Fibroblast of lung (primary cell): ENCODE results near the gene MEX3A. TPM values are rescaled to one million over a fixed set of nuclear protein-coding genes. Genes with fewer than 3 reads are reported as not detected.

ENCODE experiments used
- DNase-seq, 2 donors: peaks; one replicate each; pipeline versions ENCODE4 v3.0.0 to v3.0.0-alpha.2; 2010; ENCODE audit warnings: low read depth in 2 of 2
- H2AFZ ChIP-seq: 2 replicates; pipeline ENCODE4 v1.5.1; 2012; ENCODE audit warnings: low read length, control low read depth, inconsistent platforms
- H3K27ac ChIP-seq: 2 replicates; pipeline ENCODE4 v1.5.1; 2011; ENCODE audit warnings: low read length, control low read depth; ENCODE audit not compliant: insufficient read depth
- H3K27me3 ChIP-seq: 2 replicates; pipeline ENCODE4 v1.5.1; 2011; ENCODE audit warnings: mild to moderate bottlenecking, low read length; ENCODE audit not compliant: control insufficient read depth, insufficient read depth
- H3K36me3 ChIP-seq: 2 replicates; pipeline ENCODE4 v1.5.1; 2011; ENCODE audit warnings: low read length; ENCODE audit not compliant: control insufficient read depth, insufficient read depth
- H3K4me1 ChIP-seq: 2 replicates; pipeline ENCODE4 v1.5.1; 2011; ENCODE audit warnings: low read length; ENCODE audit not compliant: control insufficient read depth, insufficient read depth; ENCODE audit errors: extremely low read depth
- H3K4me2 ChIP-seq: 2 replicates; pipeline ENCODE4 v1.5.1; 2011; ENCODE audit warnings: low read length, control low read depth; ENCODE audit not compliant: insufficient read depth; ENCODE audit errors: extremely low read depth
- H3K4me3 ChIP-seq, 4 experiments: fragments of 200-600 bp in 1 of 4; sonication (generic) in 1 of 4; replicated peaks in 1 of 4; 2 replicates each; pipeline ENCODE4 v1.5.1; 2011 to 2016; ENCODE audit warnings: low read length in 4 of 4, low read depth in 3 of 4, mild to moderate bottlenecking in 3 of 4, control low read depth in 2 of 4, inconsistent platforms in 1 of 4, mixed read lengths in 1 of 4; ENCODE audit not compliant: insufficient read depth in 1 of 4; ENCODE audit errors: control extremely low read depth in 1 of 4
- H3K79me2 ChIP-seq: 2 replicates; pipeline ENCODE4 v1.5.1; 2012; ENCODE audit warnings: mild to moderate bottlenecking, low read length, inconsistent platforms; ENCODE audit not compliant: control insufficient read depth, insufficient read depth
- H3K9ac ChIP-seq: 2 replicates; pipeline ENCODE4 v1.5.1; 2011; ENCODE audit warnings: mild to moderate bottlenecking, low read length, control low read depth; ENCODE audit not compliant: insufficient read depth
- H3K9me3 ChIP-seq: 2 replicates; pipeline ENCODE4 v1.5.1; 2012; ENCODE audit warnings: low read depth, low read length; ENCODE audit not compliant: control insufficient read depth, insufficient read depth
- H4K20me1 ChIP-seq: 2 replicates; pipeline ENCODE4 v1.5.1; 2011; ENCODE audit warnings: low read length; ENCODE audit not compliant: control insufficient read depth, insufficient read depth; ENCODE audit errors: extremely low read depth
- CTCF ChIP-seq, 2 donors: IDR thresholded peaks in 1 of 2; conservative IDR thresholded peaks in 1 of 2; 1 replicate in 1 of 2; 2 replicates in 1 of 2; pipeline ENCODE4 v1.5.1; 2011 to 2012; ENCODE audit warnings: low read length in 2 of 2, control low read depth in 1 of 2, inconsistent platforms in 1 of 2, low read depth in 1 of 2, mild to moderate bottlenecking in 1 of 2
- EZH2 ChIP-seq: IDR thresholded peaks from 2 replicates; pipeline ENCODE4 v1.5.1; 2012; ENCODE audit warnings: low read length, control low read depth, mild to moderate bottlenecking; ENCODE audit errors: missing control alignments
- polyA plus RNA-seq, 2 donors: library from polyadenylated mRNA; depleted of rRNA in 1 of 2; stranded (reverse) in 1 of 2; unstranded in 1 of 2; fragments of >200 nt; gene quantifications; 2 replicates each; pipeline ENCODE4 v1.2.1, GENCODE V29; 2011 to 2012; ENCODE audit warnings: missing spikeins in 1 of 2
- total RNA-seq: library from RNA; depleted of rRNA; stranded (reverse); fragments of >200 nt; gene quantifications from 2 replicates; pipeline ENCODE4 v1.2.1, GENCODE V29; 2014

MEX3A gene
- total and polyA plus RNA-seq, 2 donors (not counting 1 experiment from before 2014, with no cell fraction given), result 0.96 to 1.7 TPM

GRCh38 chr1:156108664-156109241 lies 26.5 kb upstream of the MEX3A start:
- TF ChIP-seq CTCF (conservative IDR thresholded peaks at IDR 0.05 in 1 of 2, IDR thresholded peaks at IDR 0.05 in 1 of 2; ENCODE audit: low read depth in 1 of 2, low read length in 2 of 2) (no peak), EZH2 (no peak)
- no peaks in the 10 kb centered on the region for H3K27me3 ChIP-seq
- no peaks in the 10 kb centered on the region for H3K36me3 ChIP-seq
- H3K9me3 ChIP-seq, result no peaks in the 10 kb centered on the region
- no peaks in the 10 kb centered on the region for H4K20me1 ChIP-seq
- H3K4me3 ChIP-seq, result no peak overlapping the region
- H3K9ac ChIP-seq, result no peak overlapping the region
- no peak for DNase-seq
- no peak overlapping the region for H3K4me2 ChIP-seq
- H3K79me2 ChIP-seq, result peaks cover 5% of the 10 kb centered on the region
- peaks cover 37% of the 10 kb centered on the region for H3K4me1 ChIP-seq
- H3K27ac ChIP-seq, result no peak overlapping the region
- no peak overlapping the region for H2AFZ ChIP-seq

DNA sequence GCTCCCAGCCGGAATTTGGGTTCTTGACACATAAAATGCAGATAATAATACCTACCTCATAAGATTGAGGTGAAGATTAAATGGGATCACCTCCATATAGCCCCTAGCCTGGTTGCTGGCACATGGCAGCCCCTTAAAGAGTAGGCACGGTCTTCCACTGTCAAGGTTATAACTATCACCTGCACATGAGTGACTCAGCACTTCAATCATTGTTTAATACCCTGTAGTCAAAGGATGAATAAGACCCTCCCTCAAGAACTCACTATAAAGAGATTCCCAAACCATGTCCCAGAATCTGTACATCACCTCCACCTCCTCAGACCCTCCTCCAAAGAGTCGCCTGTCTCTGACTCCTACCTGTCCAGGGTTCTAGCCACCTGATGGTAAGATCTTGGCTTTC lies 25.8 kb upstream of the MEX3A start:
- no peaks in the 10 kb centered on the region for H3K27me3 ChIP-seq
- H3K4me2 ChIP-seq, result no peak overlapping the region
- TF ChIP-seq CTCF (conservative IDR thresholded peaks at IDR 0.05 in 1 of 2, IDR thresholded peaks at IDR 0.05 in 1 of 2; ENCODE audit: low read depth in 1 of 2, low read length in 2 of 2) (no peak), EZH2 (no peak)
- H3K9ac ChIP-seq, result no peak overlapping the region
- H4K20me1 ChIP-seq, result no peaks in the 10 kb centered on the region
- no peak overlapping the region for H3K4me3 ChIP-seq
- DNase-seq, result no peak
- H3K36me3 ChIP-seq, result no peaks in the 10 kb centered on the region
- H3K27ac ChIP-seq, result no peak overlapping the region
- H3K79me2 ChIP-seq, result peaks cover 5% of the 10 kb centered on the region
- H2AFZ ChIP-seq, result no peak overlapping the region
- no peaks in the 10 kb centered on the region for H3K9me3 ChIP-seq
- H3K4me1 ChIP-seq, result peaks cover 37% of the 10 kb centered on the region

DNA sequence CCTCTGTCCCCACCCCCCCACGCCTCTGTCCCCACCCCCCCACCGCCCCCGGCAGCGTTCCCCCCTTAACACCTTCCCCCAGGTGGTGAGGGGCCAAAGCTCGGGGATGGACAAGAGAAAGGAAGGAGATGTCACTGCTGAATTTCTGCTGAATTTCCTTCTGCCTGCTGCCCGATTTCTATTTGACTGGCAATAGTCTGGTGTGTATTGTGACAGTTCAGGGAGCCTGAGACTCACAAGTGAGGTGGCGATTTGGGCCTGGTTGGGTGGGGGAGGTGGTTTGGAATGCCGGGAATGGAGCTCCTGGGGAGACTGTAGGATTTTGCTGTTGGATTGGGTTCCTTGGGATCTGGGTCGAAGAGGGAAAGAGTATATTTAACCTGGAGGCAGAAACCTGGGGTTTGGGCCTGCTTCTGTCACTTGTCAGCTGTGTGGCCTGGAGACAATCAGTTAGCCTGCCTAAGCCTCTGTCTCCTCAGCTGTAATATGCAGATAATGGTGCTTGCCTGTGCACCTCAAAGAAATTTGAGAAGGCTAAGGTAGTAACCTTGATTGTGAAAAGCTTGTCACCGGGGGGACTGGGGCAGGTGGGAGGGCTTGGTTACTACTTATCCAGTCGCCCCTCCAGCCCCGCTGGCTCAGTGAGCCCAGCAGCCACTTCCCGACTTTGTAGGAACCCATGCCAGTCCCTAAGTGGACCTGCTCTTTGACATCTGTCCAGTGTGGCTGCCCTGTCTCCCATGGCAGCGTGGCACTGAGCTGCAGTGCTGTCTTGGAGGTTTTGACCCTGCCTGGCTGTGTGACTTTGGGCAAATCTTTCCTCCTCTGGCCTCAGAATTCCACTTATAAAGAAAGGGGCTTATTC lies 24.6 kb upstream of the MEX3A start:
- Histone ChIP-seq H3K4me2 (peak overlapping the region; percentile 49), H3K4me3 (peak overlapping the region in 1 of 4 experiments; percentile 40), H2AFZ (no peak overlapping the region), H3K36me3 (no peaks in the 10 kb centered on the region), H3K9ac (peak overlapping the region; percentile 59), H3K4me1 (peaks cover 42% of the 10 kb centered on the region), H3K27ac (peak overlapping the region; percentile 92), H4K20me1 (no peaks in the 10 kb centered on the region), H3K27me3 (no peaks in the 10 kb centered on the region), H3K79me2 (peaks cover 7% of the 10 kb centered on the region), H3K9me3 (no peaks in the 10 kb centered on the region)
- DNase-seq, result peak in 1 of 2 donors; percentile 54
- TF ChIP-seq EZH2 (no peak), CTCF (conservative IDR thresholded peaks at IDR 0.05 in 1 of 2, IDR thresholded peaks at IDR 0.05 in 1 of 2; ENCODE audit: low read depth in 1 of 2, low read length in 2 of 2) (no peak)
